Calu3 (cell line): ENCODE data around the gene SGK1. TPM values are rescaled to one million over a fixed set of nuclear protein-coding genes. Genes with fewer than 3 reads are reported as not detected.
A peak's percentile ranks its signal among the peaks of the same experiment; 100 is the strongest.

ENCODE experiments used
- BruUV-seq: library from RNA; stranded (reverse); fragments of 400-500 nt; replicated peaks from 2 replicates; lab custom pipeline; 2021; lab: Mats Ljungman, UMichigan
- CTCF ChIA-PET: fragments of 300-600 bp; sonication (Branson Sonifier 250); formaldehyde crosslinking; loops from one replicate; lab custom pipeline; 2022; ENCODE audit warnings: antibody characterized with exemption; lab: Charles Lee
- DNase-seq: peaks from one replicate; pipeline ENCODE4 v3.0.0; 2022
- H3K27ac Mint-ChIP-seq: one replicate; pipeline ENCODE4 v1.8.0; 2022; ENCODE audit warnings: mixed read lengths; ENCODE audit not compliant: unreplicated experiment
- H3K27me3 Mint-ChIP-seq: one replicate; pipeline ENCODE4 v1.8.0; 2022; ENCODE audit warnings: mixed read lengths; ENCODE audit not compliant: unreplicated experiment
- H3K36me3 Mint-ChIP-seq: one replicate; pipeline ENCODE4 v1.8.0; 2022; ENCODE audit warnings: mild to moderate bottlenecking, moderate library complexity, mixed read lengths; ENCODE audit not compliant: insufficient read depth, unreplicated experiment
- H3K4me1 Mint-ChIP-seq: one replicate; pipeline ENCODE4 v1.8.0; 2022; ENCODE audit warnings: mild to moderate bottlenecking, low read depth, mixed read lengths; ENCODE audit not compliant: unreplicated experiment
- H3K4me3 Mint-ChIP-seq: one replicate; pipeline ENCODE4 v1.8.0; 2022; ENCODE audit warnings: mild to moderate bottlenecking, low read depth, moderate library complexity, mixed read lengths; ENCODE audit not compliant: unreplicated experiment
- H3K9me3 Mint-ChIP-seq: one replicate; pipeline ENCODE4 v1.8.0; 2022; ENCODE audit warnings: low read depth, mixed read lengths; ENCODE audit not compliant: unreplicated experiment
- CTCF ChIP-seq: fragments of 200-600 bp; IDR thresholded peaks from one replicate; pipeline ENCODE4 v1.8.0; 2022; ENCODE audit warnings: antibody characterized with exemption; ENCODE audit not compliant: unreplicated experiment
- intact Hi-C: fragments of 100-400 bp; cut with micrococcal nuclease; formaldehyde crosslinking; loops from one replicate; pipeline ENCODE4 v1.10.0; 2022; ENCODE audit not compliant: unreplicated experiment
- total RNA-seq: library from RNA; stranded (reverse); gene quantifications from 2 replicates; pipeline ENCODE4 v1.2.3, GENCODE V29; 2022

The SGK1 gene
- total RNA-seq, 1 experiment from 2014 or later = 21.8 TPM

- no TSS peak for BruUV-seq
- H3K9me3 Mint-ChIP-seq = no peaks in the 10 kb centered on the region
- peak; percentile 36 for DNase-seq
- intact Hi-C loops = no loop called here
- CTCF ChIA-PET = interaction anchor here (0.6 kb wide), 1 partner anchor 15 kb away, joined by 5 read pairs; no protein-coding TSS in a partner anchor
- H3K27me3 Mint-ChIP-seq = no peaks in the 10 kb centered on the region
- no peak overlapping the region for H3K27ac Mint-ChIP-seq
- TF ChIP-seq CTCF = no peak
- no peak overlapping the region for H3K4me3 Mint-ChIP-seq
- H3K36me3 Mint-ChIP-seq = no peaks in the 10 kb centered on the region
- H3K4me1 Mint-ChIP-seq = no peaks in the 10 kb centered on the region
Measured at GRCh38 chr6:134196568-134197193, 121.2 kb downstream of the SGK1 start.

GRCh38 chr6:134195985-134196384 is 121.9 kb downstream of the SGK1 start:
- intact Hi-C loops = no loop called here
- no peak overlapping the region for H3K27ac Mint-ChIP-seq
- H3K4me1 Mint-ChIP-seq = no peaks in the 10 kb centered on the region
- TF ChIP-seq CTCF = no peak
- H3K27me3 Mint-ChIP-seq = no peaks in the 10 kb centered on the region
- no peak overlapping the region for H3K4me3 Mint-ChIP-seq
- H3K9me3 Mint-ChIP-seq = no peaks in the 10 kb centered on the region
- DNase-seq = no peak
- CTCF ChIA-PET = no interaction called here
- H3K36me3 Mint-ChIP-seq = no peaks in the 10 kb centered on the region
- no TSS peak for BruUV-seq

- H3K4me3 Mint-ChIP-seq = no peak overlapping the region
Measured at GRCh38 chr6:134195164-134195906, 122.6 kb downstream of the SGK1 start.

More at GRCh38 chr6:134195164-134195906, 122.6 kb downstream of the SGK1 start:
- H3K36me3 Mint-ChIP-seq = no peaks in the 10 kb centered on the region
- H3K4me1 Mint-ChIP-seq = no peaks in the 10 kb centered on the region
- no peak for DNase-seq
- no peak for TF ChIP-seq CTCF
- no peak overlapping the region for H3K27ac Mint-ChIP-seq
- no peaks in the 10 kb centered on the region for H3K9me3 Mint-ChIP-seq
- intact Hi-C loops = no loop called here
- CTCF ChIA-PET = no interaction called here
- no TSS peak for BruUV-seq
- H3K27me3 Mint-ChIP-seq = no peaks in the 10 kb centered on the region
